ENCODE results near the gene RANBP1.
A peak's percentile ranks its signal among the peaks of the same experiment; 100 is the strongest.

RANBP1 gene

GRCh38 chr22:20113551-20114310 is 2.2 kb upstream of the RANBP1 start:
- ChIA-PET CTCF (no interaction called here), POLR2A (no interaction called here)
- DNase-seq (ENCODE audit: low read depth, low spot score) = no peak
- no peak overlapping the region for H3K4me3 ChIP-seq (ENCODE audit: low read depth, low read length)
- TF ChIP-seq CTCF (IDR thresholded peaks at IDR 0.05; ENCODE audit: insufficient read depth, low read length, missing control alignments) = no peak

GRCh38 chr22:20114506-20115475 is 1.1 kb upstream of the RANBP1 start:
- no peak overlapping the region for H3K4me3 ChIP-seq (ENCODE audit: low read depth, low read length)
- ChIA-PET POLR2A (no interaction called here), CTCF (interaction anchor here (1.4 kb wide), 1 partner anchor 14 kb away, joined by 4 read pairs; no protein-coding TSS in a partner anchor)
- DNase-seq (ENCODE audit: low read depth, low spot score) = no peak
- no peak for TF ChIP-seq CTCF (IDR thresholded peaks at IDR 0.05; ENCODE audit: insufficient read depth, low read length, missing control alignments)

- DNase-seq (ENCODE audit: low read depth, low spot score) = no peak
- H3K4me3 ChIP-seq (ENCODE audit: low read depth, low read length) = peak overlapping the region; percentile 97
- POLR2A ChIA-PET = interaction anchor here (1.0 to 2.6 kb wide), 2 partner anchors 14 to 15 kb away, joined by 3 to 12 read pairs; partner anchors contain the start of gene ZDHHC8
- TF ChIP-seq CTCF (IDR thresholded peaks at IDR 0.05; ENCODE audit: insufficient read depth, low read length, missing control alignments) = no peak
- CTCF ChIA-PET = interaction anchor here (1.0 to 1.4 kb wide), 2 partner anchors 12 to 25 kb away, joined by 3 to 4 read pairs; no protein-coding TSS in a partner anchor
Observed at GRCh38 chr22:20116376-20116950, 559 bp downstream of the RANBP1 start.

GRCh38 chr22:20116951-20117632 is 1.2 kb downstream of the RANBP1 start, which contains the start of gene TRMT2A:
Gene TRMT2A (minus strand): TSS chr22:20117226. CDS start chr22:20116906, 320 bp downstream.
- DNase-seq (ENCODE audit: low read depth, low spot score) = peak; percentile 67
- peak within 1 kb of the TSS; percentile 97 for H3K4me3 ChIP-seq (ENCODE audit: low read depth, low read length)
- ChIA-PET CTCF (interaction anchor here (3.6 kb wide), 1 partner anchor 13 kb away, joined by 27 read pairs; no protein-coding TSS in a partner anchor), POLR2A (interaction anchor here (1.0 to 2.6 kb wide), 2 partner anchors 14 to 16 kb away, joined by 3 to 12 read pairs; partner anchors contain the start of gene ZDHHC8)
- peak; percentile 24 for TF ChIP-seq CTCF (IDR thresholded peaks at IDR 0.05; ENCODE audit: insufficient read depth, low read length, missing control alignments)

- H3K4me3 ChIP-seq (ENCODE audit: low read depth, low read length) = peak overlapping the region; percentile 78
- no peak for DNase-seq (ENCODE audit: low read depth, low spot score)
- ChIA-PET CTCF (interaction anchor here (3.6 kb wide), 1 partner anchor 12 kb away, joined by 27 read pairs; no protein-coding TSS in a partner anchor), POLR2A (interaction anchor here (1.0 to 2.6 kb wide), 2 partner anchors 13 to 17 kb away, joined by 3 to 12 read pairs; partner anchors contain the start of gene ZDHHC8)
- TF ChIP-seq CTCF (IDR thresholded peaks at IDR 0.05; ENCODE audit: insufficient read depth, low read length, missing control alignments) = no peak
Observed at GRCh38 chr22:20117633-20118299, 1.9 kb downstream of the RANBP1 start.
